Skin of body (tissue), 2 donors: Measurements from ENCODE around the gene NSF. TPM values are rescaled to one million over a fixed set of nuclear protein-coding genes. Genes with fewer than 3 reads are reported as not detected.
"Not testable (repeated sequence)": the region's sequence is repeated elsewhere in the genome, so short reads cannot be mapped to it uniquely, and the experiment has no call there.

ENCODE experiments used
- DNase-seq: peaks from one replicate; lab custom pipeline; 2025; lab: John Stamatoyannopoulos, UW
- total RNA-seq: library from RNA; depleted of rRNA; stranded (reverse); fragments of >200 nt; gene quantifications from one replicate; pipeline ENCODE4 v1.2.3, GENCODE V29; 2014

NSF gene
- total RNA-seq: 26.4 TPM

DNA sequence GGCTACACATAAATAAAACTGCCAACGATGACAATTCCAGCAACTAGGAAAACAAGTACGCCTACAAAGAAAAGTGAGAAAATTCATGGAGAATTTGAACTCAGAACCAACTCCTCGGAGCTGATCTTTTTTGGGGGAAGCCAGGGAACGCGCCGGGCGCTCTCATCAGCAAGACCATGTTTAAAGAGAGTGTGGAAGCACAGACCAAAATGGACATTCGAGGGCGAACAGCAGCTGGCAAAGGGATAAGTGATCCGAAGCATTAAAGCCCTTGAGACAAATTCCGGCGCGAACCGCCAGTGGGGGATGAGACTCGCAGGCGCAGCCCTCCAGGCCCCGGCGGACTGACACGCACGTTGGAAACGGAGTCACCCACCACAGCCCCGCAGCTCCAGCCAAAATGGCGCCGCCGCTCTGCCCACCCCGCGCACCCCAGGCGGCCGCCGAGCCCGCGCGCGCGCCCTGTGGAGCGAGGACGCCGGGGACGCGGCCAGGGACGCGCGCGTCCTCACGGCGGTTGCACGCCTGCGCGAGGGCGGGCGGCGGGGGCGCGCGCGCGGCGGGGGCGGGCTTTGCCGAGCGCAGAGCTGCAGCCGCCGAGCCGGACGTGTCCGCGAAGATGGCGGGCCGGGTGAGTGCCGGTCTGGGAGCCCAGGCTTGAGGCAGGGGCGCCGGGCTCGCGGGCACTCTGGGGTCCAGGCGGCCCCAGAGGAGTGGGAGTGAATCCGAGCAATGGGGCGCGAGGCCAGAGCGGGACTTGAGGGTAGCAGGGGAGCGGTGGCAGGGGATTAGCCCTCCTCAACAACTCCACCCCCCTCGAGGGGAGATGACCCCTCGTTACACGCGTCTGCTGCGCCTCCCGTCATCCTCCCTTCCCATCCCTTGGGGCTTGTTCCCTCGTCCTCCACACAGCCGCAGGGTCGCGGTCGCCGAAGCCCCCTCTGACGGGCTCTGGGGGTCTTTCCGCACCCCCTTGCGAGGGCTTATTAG, at the start of gene NSF:
Gene NSF, plus strand, starts transcription at position 513 of the 990 bp plus-strand sequence. Its CDS starts 107 bp downstream, at position 620.
- not testable (repeated sequence) for DNase-seq

DNA sequence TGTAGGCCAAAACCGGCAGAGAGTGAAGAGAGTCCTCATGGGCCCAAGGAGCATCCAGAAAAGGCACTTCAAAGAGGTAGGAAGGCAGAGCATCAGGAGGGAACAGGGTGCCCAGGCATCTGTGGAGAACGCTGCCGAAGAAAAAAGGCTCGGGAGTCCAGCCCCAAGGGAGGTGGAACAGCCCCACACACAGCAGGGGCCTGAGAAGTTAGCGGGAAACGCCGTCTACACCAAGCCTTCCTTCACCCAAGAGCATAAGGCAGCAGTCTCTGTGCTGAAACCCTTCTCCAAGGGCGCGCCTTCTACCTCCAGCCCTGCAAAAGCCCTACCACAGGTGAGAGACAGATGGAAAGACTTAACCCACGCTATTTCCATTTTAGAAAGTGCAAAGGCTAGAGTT, 41.9 kb upstream of the NSF start:
- DNase-seq: not testable (repeated sequence)

DNA sequence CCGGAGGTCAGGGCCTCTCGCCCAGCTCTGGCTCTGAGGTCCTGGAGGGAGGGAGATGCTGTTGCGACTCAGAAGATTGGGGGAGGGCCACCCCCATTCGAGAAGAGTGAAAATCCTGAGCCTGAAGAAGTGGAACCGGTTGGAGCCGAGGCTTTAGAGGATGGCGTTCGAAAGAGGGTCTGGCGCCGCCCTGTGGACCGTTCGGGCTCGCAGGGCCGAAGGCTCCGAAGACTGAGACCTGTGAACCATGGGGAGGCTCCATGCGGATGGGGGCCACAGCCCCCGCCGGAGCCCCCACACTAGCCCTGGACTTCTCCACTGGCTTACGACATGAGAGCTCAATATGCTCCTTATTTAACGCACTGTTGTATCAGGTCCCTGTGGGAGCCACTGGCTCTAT, 31.3 kb upstream of the NSF start:
- DNase-seq: not testable (repeated sequence)

DNA sequence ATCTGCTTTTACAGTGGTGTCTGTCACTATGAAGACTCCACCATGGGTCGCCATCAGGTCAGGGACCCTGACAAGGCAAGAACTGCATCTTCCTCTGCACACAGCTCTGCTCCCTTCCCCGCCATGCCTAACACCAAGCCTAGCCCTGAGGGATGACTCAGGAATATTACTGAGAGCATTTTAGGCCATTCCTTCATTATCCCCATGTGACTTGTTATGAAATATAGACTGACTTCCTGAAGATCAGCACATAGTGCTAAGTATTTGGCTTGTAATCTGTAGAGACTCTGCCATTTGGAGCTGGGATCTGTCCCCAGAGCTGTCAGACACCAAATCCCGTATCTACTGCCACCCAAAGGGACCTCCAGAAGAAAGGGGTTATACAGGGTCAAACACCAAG, 30.4 kb upstream of the NSF start:
- not testable (repeated sequence) for DNase-seq

DNA sequence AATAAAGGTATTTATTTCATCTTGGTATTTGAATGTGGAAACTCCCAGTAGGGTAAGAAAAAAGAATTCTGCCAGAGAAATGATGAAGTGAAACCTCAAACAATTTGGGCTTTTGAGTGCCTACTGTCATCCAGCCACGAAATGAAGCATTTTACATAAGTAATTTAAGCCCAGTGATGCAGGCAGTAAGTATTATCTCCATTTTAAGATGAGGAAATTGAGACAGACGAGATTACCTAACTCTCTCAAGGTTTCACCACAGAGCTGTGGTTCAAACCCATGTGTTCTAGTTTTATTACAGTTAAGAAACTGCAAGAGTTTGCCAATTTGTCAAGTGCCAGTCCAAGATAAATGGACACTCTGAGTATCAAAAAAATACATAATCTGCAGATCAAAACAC, 24.2 kb upstream of the NSF start:
- not testable (repeated sequence) for DNase-seq

DNA sequence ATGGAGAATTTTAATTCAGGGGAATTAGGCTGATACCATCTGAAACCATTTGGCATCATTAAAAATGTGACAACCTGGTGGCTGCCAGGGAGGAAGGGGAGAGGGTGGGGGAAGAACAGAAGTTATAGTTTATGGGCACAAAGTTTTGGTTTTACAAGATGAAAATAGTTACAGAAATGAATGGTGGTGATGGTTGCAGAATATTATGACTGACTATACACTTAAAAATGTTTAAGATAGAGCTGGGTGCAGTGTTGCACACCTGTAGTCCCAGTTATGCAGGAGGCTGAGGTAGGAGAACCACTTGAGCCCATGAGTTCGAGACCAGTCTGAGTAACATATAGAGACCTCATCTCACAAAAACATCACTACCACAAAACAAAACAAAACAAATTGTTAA, 23.5 kb upstream of the NSF start:
- DNase-seq: not testable (repeated sequence)

DNA sequence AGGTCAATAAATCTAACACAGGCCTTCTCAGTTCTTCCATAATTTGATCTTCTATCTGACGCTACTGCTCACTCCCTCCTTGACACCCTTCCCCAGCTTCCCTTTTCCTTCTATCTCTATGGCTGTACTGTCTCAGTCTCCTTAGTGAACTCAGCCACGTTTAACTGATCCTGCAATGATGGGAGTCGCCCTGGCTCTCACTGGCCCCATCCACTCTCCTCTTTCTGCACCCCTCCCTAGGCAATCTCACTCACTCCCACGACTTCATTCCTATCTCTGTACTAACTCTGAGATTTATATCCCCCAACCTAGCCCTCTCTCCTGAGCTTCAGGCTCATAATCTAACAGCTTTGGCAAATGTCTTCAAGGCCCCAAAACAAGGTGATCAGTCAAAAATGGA, 18.7 kb upstream of the NSF start:
- not testable (repeated sequence) for DNase-seq

DNA sequence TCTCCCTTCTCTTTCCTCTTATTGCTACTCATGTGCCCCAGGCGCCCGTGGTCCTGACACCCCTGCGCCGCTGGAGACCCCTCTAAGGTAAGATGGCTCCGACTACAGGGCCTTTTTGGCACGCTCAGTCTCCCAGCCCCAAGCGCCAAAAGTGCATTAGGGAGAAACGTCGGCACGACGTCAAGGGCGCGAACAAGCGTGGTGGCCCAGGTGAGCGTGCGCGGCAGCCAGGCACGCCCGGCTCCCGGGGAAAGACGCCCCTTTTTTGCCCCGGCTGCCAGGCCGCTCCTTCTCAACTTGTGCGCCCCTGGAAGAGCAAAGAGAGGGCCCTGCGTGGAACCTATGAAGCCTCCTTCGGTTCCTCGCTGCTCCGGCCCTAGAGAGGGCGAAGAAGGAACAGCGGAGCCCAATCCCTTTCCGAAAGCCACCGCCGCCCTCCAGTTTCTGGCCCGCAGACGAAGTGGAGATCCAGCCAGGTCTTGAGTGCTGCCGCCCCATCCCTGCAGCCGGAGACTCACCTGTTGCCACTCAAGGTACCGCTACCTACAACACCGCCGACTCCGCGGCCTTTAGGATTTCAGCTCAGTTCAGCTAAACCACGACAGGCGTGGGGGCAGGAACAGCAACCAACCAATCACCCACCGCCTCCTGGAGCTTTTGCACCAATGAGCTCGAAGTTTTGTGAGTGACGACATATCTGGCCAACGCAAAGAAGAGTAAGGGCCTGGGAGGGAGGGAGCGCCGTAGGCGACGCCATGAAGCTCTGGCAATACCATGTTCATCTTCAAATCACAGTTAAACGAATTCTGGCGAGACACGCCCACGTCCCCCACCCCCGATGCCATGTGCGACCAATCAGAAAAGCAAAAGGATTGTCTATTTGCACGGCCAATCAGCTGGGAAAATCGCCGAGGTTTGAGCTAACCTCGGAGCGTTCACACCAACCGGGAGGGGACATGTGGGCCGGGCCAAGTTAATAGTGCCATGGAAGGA, 11.1 kb upstream of the NSF start, which contains the start of gene ARL17A:
Gene ARL17A, minus strand, starts transcription at position 609 of the 993 bp plus-strand sequence. CDS start 3,369 bp downstream, outside the sequence.
- not testable (repeated sequence) for DNase-seq

DNA sequence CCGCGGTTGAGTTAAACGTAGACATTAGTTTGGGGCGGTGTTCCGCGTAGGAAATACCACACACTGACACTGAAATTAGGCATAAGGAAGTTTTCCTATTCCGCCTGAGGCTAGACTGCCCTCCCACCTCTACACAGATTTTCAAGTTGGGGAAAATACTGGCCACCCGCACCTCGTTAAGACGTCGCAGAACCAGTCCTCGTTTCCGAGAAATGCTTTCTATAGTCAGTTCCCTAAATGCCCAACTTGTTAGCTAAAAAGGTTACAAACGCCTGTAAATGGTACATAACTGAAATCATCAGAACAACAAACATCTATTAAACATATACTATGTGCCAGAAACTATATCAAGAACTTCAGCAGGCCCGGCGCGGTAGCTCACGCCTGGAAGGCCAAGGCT, 10.4 kb upstream of the NSF start:
- not testable (repeated sequence) for DNase-seq

DNA sequence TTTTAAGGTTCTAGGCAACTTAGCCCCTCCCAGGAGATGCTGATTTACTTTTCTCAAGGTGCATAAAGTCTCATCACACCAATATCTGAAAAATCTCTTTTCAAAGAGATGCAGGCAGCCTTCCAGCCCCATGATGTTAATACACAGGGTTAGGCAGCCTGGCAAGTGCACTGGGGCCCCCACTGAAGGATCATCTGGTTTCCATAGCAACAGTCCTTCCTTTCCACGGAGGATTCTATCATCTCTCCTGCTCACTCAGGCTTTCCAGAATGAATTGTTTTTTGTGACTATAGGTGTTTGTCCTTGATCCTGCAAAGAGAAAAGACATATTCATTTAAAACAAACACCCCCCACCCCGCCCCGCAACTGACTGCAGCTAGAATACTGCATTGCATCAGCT, 5.0 kb upstream of the NSF start:
- DNase-seq: not testable (repeated sequence)

DNA sequence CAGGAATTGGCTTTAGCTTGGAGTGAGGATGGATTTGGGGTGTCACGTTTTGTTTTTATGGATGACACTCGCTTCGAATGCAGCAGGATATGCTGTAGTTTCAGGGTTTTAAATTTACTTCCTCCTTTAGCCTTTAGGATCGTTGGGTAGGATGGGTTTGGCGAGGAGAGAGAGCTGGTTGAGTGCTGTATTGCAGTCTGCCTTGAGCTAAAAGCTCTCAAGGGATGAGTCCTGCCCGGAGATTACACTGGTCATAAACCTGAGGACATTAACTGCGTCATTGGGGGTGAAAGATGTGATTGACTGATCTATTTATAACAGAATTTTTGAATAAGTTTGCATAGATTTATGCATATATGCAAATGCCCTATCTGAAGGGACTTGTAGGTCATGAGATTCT, 863 bp downstream of the NSF start:
- not testable (repeated sequence) for DNase-seq

DNA sequence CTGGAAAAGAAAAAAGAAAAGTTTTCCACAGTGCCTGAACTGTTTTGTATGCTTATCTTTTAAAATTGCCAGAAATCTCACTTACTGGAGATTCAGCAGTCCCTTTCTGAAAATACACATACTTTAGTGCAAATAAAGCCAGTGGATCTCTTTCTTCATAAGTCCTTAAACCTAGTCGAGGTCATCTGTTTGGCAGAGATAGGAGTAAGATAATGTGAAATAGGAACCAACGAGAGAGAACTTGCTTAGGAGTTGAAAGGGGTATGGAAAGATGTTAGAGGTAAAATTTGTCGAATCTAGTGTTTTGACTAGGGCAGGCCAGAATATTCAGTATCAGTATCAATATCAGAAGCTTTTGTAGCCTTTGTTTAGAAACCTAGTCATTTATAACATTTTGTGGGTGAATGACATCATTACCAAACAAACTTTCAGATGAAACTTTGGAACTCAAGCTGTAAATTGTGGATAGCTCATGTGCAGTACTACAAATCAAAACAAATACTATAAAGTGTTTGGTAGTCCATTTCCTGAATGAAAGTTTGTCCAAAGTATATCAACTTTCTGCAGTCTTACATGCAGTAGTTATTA, 8.0 kb downstream of the NSF start:
- DNase-seq: not testable (repeated sequence)

DNA sequence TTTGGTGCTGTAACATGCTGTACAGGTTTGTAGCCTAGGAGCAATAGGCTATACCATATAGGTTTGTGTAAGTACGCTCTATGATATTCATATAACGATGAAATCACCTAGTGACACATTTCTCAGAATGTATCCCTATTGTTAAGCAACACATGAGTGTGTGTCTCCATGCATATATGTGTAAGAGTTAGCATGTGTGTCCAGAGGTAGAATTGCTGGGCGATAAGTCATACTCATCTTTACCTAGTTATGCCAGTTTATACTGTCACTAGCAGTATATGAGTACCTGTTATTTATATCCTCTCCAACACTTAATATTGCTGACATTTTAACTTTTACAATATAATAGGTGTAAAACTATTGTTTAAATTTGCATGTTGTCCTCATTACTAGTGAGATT, 10.3 kb downstream of the NSF start:
- not testable (repeated sequence) for DNase-seq

DNA sequence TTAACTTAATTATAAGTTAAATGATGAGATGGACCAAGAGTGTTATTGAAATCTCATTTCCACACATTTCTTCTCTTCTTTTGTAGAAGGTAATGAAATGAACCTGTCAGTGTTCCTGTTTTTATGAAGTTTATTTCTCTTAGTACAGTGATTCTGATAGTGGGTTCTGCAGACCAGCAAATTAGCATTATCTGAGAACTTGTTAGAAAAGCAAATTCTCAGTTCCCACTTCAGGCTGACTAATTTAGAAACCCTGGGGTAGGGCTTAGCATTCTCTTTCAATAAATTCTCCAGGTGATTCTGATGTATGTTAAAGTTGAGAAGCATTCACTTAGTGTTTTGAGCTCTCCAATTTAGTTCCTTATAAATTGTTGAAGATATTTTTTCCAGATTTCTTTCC, 12.7 kb downstream of the NSF start:
- not testable (repeated sequence) for DNase-seq

DNA sequence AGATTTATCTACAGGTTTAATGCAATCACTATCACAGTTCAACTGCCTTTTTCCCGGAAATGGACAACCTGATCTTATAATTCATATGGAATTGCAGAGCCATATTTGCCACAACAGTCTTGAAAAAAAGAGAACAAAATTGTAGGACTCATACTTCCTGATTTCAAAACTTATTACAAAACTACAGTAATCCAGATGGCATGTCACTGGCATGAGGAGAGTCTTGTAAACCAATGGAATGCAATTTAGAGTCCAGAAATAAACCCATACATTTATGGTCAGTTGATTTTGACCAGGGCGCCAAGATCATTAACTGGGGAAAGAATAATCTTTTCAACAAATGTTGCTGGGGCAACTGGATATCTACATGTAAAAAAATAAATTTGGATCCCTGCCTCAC, 20.8 kb downstream of the NSF start:
- DNase-seq: not testable (repeated sequence)

DNA sequence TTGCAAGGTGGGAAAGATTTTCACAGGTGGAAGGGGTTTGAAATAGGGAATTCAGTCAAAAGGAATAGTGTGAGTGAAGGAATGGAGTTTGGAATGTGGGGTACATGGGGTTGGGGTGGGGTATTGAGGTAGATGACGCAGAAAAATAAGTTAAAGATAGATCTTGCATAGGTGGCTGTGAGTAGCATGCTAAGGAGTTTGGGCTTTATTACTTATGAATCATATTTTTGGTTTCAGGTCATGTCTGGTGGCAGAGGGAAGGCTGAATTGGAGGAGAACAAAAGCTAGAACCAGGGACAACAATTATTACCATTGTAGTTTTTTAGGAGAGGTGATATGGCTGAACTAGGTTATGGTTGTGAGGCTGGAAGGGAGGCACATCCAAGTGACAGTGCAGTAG, 23.4 kb downstream of the NSF start:
- DNase-seq: not testable (repeated sequence)

DNA sequence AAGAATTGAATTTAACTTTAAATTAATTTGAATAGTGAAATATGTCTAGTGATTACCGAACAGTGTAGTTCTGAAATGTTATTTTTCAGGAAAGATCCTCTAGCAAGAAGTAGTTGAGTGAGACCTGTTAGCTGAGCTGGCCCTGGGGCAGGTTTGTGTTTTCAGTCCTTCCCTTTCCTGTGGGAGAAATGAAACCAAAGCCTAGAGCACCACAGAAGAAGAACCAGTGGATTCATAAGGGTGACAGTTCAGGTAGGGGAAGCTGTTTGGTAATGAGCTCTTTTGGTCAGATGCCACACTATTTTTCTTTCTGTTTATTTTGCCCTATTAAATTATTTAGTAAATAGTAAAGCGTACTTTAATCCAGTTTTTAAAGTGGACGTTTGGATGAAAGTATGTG, 26.7 kb downstream of the NSF start:
- DNase-seq: not testable (repeated sequence)

DNA sequence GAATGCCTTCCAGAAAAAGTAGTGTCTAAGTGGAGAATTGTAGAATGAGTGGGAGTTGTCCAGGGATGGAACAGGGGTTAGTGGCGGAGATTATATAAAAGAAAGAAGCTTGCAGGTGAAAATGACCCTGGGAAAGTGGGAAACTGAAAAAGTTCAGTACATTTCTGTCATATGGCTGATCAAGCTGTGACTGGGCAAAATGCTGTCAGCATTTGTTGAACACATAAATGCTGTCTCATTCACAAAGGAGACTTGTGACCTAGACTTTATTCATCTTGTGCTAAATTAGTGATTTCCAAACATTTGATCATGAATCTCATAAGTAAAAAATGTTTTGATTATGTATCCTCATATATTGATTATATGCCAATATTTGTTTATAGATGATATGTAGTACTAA, 28.5 kb downstream of the NSF start:
- DNase-seq: not testable (repeated sequence)

DNA sequence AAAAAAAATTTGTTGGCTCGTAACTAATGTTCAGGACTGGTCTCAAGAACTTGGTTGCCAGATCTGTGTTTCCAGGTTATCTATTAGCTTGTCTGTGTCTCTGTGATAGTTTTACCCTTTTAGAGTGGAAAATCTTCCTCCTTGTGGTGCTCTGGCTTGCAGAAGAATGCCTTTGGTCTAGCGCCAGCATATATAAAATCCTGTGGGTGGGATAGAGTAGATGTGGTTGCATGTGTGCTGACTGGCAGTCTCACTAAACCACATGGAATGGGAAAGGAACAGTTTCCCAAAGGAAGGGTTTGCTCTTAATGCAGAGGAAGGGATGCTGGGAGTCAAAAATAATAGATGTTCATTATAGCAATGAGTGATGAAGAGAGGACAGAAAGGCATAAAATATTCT, 33.3 kb downstream of the NSF start:
- not testable (repeated sequence) for DNase-seq

DNA sequence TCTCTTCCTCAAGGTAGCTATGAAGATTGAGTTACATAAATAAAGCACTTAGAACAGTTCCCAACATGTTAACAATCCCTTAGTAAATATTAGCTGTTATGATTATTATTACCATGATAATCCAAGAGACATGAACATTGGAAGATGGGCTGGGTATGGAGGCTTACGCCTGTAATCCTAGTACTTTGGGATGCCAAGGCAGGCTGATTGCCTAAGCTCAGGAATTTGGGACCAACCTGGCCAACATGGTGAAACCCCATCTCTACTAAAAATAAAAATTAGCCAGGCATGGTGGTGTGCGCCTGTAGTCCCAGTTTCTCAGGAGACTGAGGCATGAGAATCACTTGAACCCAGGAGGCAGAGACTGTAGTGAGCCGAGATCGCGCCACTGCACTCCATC, 34.3 kb downstream of the NSF start:
- not testable (repeated sequence) for DNase-seq

DNA sequence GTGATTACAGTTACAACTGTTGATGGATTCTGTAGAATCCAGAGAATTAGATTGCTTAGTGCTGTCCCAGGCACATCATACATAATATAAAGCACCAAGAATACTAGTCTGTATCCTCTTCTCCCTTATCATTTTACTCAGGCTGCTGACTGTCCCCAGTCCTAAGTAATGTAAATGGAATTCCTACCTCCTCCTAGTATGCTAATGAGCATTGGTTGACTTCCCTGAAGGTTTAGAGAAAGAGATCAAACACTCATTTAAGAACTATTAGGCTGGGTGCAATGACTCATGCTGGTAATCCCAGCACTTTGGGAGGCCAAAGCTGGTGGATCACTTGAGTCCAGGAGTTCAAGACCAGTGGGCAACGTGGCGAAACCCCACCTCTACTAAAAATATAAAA, 37.0 kb downstream of the NSF start:
- DNase-seq: not testable (repeated sequence)
